Osteocyte (in vitro differentiated cells): ENCODE results near the gene PROSER3. TPM values are rescaled to one million over a fixed set of nuclear protein-coding genes. Genes with fewer than 3 reads are reported as not detected.

Source experiments
- DNase-seq: peaks from one replicate; pipeline ENCODE4 v3.0.0; 2021; ENCODE audit warnings: mixed read lengths; ENCODE audit not compliant: unreplicated experiment; ENCODE audit errors: extremely low spot score
- H3K27ac Mint-ChIP-seq: one replicate; pipeline ENCODE4 v1.8.0; 2021; ENCODE audit warnings: mild to moderate bottlenecking, mixed read lengths; ENCODE audit not compliant: unreplicated experiment
- H3K27me3 Mint-ChIP-seq: one replicate; pipeline ENCODE4 v1.8.0; 2021; ENCODE audit warnings: mixed read lengths; ENCODE audit not compliant: unreplicated experiment
- H3K36me3 Mint-ChIP-seq: one replicate; pipeline ENCODE4 v1.8.0; 2021; ENCODE audit warnings: mixed read lengths; ENCODE audit not compliant: unreplicated experiment
- H3K4me1 Mint-ChIP-seq: one replicate; pipeline ENCODE4 v1.8.0; 2021; ENCODE audit warnings: mixed read lengths; ENCODE audit not compliant: unreplicated experiment
- H3K4me3 Mint-ChIP-seq: one replicate; pipeline ENCODE4 v1.8.0; 2021; ENCODE audit warnings: mild to moderate bottlenecking, moderate library complexity, mixed read lengths; ENCODE audit not compliant: unreplicated experiment
- H3K9me3 Mint-ChIP-seq: one replicate; pipeline ENCODE4 v1.8.0; 2021; ENCODE audit warnings: mixed read lengths; ENCODE audit not compliant: unreplicated experiment
- total RNA-seq: library from RNA; stranded (reverse); gene quantifications from 2 replicates; pipeline ENCODE4 v1.2.1, GENCODE V29; 2021
- TF ChIP-seq, protein P1 (sequence below): fragments of 200-600 bp; sonication (generic); IDR thresholded peaks from 2 replicates; pipeline ENCODE4 v1.5.0; 2021; ENCODE audit warnings: antibody characterized with exemption, mild to moderate bottlenecking, moderate library complexity

Gene PROSER3
- total RNA-seq, 1 donor from 2014 or later: 20.9 TPM

DNA sequence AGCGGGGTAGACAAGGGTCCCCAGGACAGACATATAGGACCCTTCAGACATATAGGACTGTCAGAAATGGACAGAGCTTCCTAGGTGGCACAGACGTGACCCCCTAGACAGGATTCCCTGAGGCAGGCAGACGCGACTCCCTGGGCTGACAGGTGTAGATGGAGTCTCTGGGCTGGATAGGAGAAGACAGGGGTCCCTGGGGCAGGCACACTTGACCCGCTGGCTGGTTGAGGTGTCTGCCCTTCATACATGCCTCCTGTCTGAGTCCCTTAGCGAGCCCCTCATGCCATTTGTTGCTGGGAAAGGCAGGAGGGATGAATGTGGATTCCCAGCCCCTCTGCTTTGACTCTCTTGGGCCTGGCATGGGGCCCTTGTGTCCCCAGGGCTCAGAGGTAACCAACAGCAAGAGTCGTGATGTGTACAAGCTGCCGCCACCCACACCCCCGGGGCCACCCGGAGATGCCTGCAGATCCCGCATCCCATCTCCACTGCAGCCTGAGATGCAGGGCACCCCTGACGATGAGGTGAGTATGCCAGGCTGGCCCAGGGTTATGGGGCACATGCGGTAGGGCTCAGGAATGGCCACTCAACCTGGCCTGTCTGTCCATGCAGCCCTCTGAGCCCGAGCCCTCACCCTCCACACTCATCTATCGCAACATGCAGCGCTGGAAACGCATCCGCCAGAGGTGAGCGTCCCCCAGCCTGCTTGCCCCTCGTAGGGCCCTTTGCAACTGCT lies 4.2 kb upstream of the PROSER3 start:
- Mint-ChIP-seq H3K27ac (no peak overlapping the region), H3K9me3 (no peaks in the 10 kb centered on the region), H3K36me3 (peaks cover 7% of the 10 kb centered on the region), H3K27me3 (no peaks in the 10 kb centered on the region), H3K4me1 (peaks cover 30% of the 10 kb centered on the region), H3K4me3 (no peak overlapping the region)
- no peak for DNase-seq
- TF ChIP-seq, protein P1, sequence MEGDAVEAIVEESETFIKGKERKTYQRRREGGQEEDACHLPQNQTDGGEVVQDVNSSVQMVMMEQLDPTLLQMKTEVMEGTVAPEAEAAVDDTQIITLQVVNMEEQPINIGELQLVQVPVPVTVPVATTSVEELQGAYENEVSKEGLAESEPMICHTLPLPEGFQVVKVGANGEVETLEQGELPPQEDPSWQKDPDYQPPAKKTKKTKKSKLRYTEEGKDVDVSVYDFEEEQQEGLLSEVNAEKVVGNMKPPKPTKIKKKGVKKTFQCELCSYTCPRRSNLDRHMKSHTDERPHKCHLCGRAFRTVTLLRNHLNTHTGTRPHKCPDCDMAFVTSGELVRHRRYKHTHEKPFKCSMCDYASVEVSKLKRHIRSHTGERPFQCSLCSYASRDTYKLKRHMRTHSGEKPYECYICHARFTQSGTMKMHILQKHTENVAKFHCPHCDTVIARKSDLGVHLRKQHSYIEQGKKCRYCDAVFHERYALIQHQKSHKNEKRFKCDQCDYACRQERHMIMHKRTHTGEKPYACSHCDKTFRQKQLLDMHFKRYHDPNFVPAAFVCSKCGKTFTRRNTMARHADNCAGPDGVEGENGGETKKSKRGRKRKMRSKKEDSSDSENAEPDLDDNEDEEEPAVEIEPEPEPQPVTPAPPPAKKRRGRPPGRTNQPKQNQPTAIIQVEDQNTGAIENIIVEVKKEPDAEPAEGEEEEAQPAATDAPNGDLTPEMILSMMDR: no peak

DNA sequence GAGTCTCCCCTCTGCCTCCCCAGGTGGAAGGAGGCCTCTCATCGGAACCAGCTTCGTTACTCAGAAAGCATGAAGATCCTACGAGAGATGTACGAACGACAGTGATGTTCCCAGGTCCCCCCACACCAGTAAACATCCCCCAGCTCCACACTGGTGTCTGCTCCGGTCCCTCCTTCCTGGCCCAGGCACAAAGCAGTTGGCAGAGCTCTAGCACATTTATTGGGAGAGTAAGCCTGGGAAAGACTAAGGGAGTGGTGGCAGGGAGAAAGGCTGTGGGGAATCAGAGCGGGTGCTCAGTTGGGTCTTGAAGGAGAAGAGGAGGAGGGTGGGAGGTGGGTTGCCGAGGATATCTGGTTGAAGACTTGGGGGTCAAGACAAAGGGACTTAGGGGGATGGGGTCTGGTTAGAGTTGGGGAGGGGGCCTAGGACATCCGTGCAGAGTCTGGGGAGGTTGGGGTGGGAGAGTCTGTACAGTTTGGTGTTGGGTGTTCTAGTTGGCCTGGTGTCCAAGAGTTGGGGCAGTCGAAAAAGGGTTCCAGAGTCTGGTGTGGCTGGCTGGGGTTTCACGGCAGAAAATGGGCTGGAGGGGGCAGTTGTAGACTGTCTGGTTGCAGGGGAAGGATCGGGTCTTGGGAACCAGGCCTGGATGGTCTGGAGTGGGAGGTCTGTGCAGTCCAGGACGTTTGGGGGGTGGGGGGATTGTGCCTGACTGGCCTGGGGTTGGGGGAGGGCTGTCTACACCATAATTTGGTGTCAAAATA lies 3.4 kb upstream of the PROSER3 start:
- no peaks in the 10 kb centered on the region for H3K9me3 Mint-ChIP-seq
- no peak overlapping the region for H3K4me3 Mint-ChIP-seq
- peaks cover 7% of the 10 kb centered on the region for H3K36me3 Mint-ChIP-seq
- no peak for DNase-seq
- H3K27ac Mint-ChIP-seq: no peak overlapping the region
- H3K4me1 Mint-ChIP-seq: peaks cover 31% of the 10 kb centered on the region
- no peaks in the 10 kb centered on the region for H3K27me3 Mint-ChIP-seq
- TF ChIP-seq, protein P1: no peak

DNA sequence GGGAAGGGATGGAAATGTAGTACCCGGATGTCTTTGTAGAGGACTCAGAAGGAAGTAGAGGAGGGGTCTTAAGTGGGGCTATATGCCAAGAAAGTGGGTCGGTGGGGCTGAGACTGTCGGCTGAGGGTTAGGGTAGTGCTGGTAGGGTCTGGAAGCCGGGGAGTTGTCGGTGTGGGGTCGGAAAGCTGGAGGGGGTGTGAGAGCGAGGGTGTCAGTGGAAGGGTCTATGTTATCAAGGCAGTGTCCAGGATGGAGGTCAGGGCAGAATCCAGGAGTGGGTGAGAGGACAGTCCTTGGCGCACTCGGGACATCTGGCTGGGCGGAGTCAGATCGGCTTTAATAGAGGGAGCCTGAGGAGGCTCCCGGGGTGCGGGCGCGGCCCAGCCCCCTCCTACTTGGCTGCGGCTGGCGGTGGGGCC lies 2.8 kb upstream of the PROSER3 start:
- Mint-ChIP-seq H3K27ac (no peak overlapping the region), H3K4me3 (no peak overlapping the region)
- TF ChIP-seq, protein P1: no peak

DNA sequence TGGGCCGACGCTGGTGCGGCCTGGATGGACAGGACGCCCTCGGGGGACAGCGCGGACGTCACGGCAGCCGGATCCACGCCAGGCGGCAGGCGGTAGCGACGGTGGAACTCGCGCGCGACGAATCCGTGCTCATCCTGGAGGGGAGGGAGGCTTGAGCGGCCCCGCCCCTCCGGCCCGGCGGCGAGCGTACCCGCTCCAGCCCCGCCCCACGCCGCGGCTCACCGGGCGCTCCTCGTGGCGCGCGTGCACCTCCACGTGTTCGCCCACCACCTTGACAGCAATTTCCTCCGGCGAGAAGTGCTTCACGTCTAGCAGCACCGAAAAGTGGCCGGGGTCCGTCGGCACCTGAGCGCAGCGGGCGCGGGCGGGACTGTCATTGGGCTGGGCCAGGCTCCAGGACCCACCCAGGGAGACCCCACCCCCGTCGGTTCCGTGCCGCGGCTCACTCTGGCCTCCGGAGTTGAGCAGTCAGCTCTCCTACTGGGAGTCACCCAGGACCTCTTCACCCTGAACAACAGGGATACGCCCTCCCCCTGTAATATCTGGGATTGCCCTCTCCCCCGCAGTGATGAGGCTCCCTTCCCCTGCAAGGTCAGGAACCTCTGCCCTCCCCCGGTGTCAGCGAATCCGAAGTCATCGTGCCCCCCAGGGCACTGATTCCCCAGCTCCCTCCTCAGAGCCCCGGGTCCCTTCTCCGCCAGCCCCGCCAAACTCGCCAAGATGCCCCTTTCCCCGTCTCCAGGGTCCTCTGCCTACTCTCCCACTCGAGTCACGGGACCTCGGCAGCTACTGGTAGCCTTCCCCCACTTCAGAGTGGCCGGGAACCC lies 2.2 kb upstream of the PROSER3 start:
- Mint-ChIP-seq H3K36me3 (peaks cover 7% of the 10 kb centered on the region), H3K9me3 (no peaks in the 10 kb centered on the region), H3K27me3 (no peaks in the 10 kb centered on the region), H3K4me3 (no peak overlapping the region), H3K27ac (peak overlapping the region; percentile 69), H3K4me1 (peaks cover 25% of the 10 kb centered on the region)
- no peak for DNase-seq
- TF ChIP-seq, protein P1: no peak

More for the DNA sequence above, 2.8 kb upstream of the PROSER3 start:
- Mint-ChIP-seq H3K36me3 (peaks cover 7% of the 10 kb centered on the region), H3K4me1 (peaks cover 27% of the 10 kb centered on the region), H3K9me3 (no peaks in the 10 kb centered on the region), H3K27me3 (no peaks in the 10 kb centered on the region)
- DNase-seq: no peak
